Measurements from ENCODE around the gene ABCC12.

GRCh38 chr16:48188449-48189102 lies 32.8 kb upstream of the ABCC12 start:
- TF ChIP-seq, protein P1, sequence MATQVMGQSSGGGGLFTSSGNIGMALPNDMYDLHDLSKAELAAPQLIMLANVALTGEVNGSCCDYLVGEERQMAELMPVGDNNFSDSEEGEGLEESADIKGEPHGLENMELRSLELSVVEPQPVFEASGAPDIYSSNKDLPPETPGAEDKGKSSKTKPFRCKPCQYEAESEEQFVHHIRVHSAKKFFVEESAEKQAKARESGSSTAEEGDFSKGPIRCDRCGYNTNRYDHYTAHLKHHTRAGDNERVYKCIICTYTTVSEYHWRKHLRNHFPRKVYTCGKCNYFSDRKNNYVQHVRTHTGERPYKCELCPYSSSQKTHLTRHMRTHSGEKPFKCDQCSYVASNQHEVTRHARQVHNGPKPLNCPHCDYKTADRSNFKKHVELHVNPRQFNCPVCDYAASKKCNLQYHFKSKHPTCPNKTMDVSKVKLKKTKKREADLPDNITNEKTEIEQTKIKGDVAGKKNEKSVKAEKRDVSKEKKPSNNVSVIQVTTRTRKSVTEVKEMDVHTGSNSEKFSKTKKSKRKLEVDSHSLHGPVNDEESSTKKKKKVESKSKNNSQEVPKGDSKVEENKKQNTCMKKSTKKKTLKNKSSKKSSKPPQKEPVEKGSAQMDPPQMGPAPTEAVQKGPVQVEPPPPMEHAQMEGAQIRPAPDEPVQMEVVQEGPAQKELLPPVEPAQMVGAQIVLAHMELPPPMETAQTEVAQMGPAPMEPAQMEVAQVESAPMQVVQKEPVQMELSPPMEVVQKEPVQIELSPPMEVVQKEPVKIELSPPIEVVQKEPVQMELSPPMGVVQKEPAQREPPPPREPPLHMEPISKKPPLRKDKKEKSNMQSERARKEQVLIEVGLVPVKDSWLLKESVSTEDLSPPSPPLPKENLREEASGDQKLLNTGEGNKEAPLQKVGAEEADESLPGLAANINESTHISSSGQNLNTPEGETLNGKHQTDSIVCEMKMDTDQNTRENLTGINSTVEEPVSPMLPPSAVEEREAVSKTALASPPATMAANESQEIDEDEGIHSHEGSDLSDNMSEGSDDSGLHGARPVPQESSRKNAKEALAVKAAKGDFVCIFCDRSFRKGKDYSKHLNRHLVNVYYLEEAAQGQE (IDR thresholded peaks at IDR 0.05), result no peak
- no peak for TF ChIP-seq JUNB (IDR thresholded peaks at IDR 0.05)
- TF ChIP-seq, protein P2, sequence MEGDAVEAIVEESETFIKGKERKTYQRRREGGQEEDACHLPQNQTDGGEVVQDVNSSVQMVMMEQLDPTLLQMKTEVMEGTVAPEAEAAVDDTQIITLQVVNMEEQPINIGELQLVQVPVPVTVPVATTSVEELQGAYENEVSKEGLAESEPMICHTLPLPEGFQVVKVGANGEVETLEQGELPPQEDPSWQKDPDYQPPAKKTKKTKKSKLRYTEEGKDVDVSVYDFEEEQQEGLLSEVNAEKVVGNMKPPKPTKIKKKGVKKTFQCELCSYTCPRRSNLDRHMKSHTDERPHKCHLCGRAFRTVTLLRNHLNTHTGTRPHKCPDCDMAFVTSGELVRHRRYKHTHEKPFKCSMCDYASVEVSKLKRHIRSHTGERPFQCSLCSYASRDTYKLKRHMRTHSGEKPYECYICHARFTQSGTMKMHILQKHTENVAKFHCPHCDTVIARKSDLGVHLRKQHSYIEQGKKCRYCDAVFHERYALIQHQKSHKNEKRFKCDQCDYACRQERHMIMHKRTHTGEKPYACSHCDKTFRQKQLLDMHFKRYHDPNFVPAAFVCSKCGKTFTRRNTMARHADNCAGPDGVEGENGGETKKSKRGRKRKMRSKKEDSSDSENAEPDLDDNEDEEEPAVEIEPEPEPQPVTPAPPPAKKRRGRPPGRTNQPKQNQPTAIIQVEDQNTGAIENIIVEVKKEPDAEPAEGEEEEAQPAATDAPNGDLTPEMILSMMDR (IDR thresholded peaks at IDR 0.05), result no peak
- TF ChIP-seq FOSL2 (IDR thresholded peaks at IDR 0.05), result no peak
- TF ChIP-seq FOSL2 (CRISPR knock-in tag; IDR thresholded peaks at IDR 0.05), result no peak
- no peak for TF ChIP-seq RAD21 (conservative IDR thresholded peaks at IDR 0.05 in 1 of 2, IDR thresholded peaks at IDR 0.05 in 1 of 2)
- TF ChIP-seq, protein P3, sequence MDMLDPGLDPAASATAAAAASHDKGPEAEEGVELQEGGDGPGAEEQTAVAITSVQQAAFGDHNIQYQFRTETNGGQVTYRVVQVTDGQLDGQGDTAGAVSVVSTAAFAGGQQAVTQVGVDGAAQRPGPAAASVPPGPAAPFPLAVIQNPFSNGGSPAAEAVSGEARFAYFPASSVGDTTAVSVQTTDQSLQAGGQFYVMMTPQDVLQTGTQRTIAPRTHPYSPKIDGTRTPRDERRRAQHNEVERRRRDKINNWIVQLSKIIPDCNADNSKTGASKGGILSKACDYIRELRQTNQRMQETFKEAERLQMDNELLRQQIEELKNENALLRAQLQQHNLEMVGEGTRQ (IDR thresholded peaks at IDR 0.05), result no peak
- TF ChIP-seq RFX5 (IDR thresholded peaks at IDR 0.05), result no peak
- TF ChIP-seq CEBPB (IDR thresholded peaks at IDR 0.05), result no peak
- no peak for TF ChIP-seq MYC (IDR thresholded peaks at IDR 0.05; ENCODE audit: borderline replicate concordance, low read length)
- TF ChIP-seq, protein P4, sequence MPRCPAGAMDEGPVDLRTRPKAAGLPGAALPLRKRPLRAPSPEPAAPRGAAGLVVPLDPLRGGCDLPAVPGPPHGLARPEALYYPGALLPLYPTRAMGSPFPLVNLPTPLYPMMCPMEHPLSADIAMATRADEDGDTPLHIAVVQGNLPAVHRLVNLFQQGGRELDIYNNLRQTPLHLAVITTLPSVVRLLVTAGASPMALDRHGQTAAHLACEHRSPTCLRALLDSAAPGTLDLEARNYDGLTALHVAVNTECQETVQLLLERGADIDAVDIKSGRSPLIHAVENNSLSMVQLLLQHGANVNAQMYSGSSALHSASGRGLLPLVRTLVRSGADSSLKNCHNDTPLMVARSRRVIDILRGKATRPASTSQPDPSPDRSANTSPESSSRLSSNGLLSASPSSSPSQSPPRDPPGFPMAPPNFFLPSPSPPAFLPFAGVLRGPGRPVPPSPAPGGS (IDR thresholded peaks at IDR 0.05), result no peak

All from A549 (cell line).